GM12892 (cell line): ENCODE data around the gene PDIA5.

Experiments
- DNase-seq: peaks from one replicate; pipeline ENCODE4 v3.0.0; 2011; ENCODE audit not compliant: insufficient read length
- FAIRE-seq: peaks from 2 replicates; lab custom pipeline; 2011; peaks lifted over from hg19 to GRCh38; lab: Jason Lieb, UNC
- POLR2A ChIP-seq: IDR thresholded peaks from 2 replicates; pipeline ENCODE4 v1.6.1; 2011; ENCODE audit warnings: low read depth, low read length, control low read depth
- POLR2AphosphoS5 ChIP-seq: IDR thresholded peaks from 2 replicates; pipeline ENCODE4 v1.6.1; 2011; ENCODE audit warnings: low read depth, low read length, control low read depth
- TAF1 ChIP-seq: IDR thresholded peaks from 2 replicates; pipeline ENCODE4 v1.6.1; 2011; ENCODE audit warnings: low read depth, mild to moderate bottlenecking, control low read depth, low read length, borderline replicate concordance

Gene PDIA5

GRCh38 chr3:123046262-123047061 lies 20.4 kb upstream of the PDIA5 start:
- FAIRE-seq (no peak), DNase-seq (no peak)
- no peak for TF ChIP-seq TAF1
- TF ChIP-seq POLR2A: no peak

- no peak for TF ChIP-seq POLR2A
- no peak for TF ChIP-seq POLR2AphosphoS5
- DNase-seq (no peak), FAIRE-seq (no peak)
Observed at GRCh38 chr3:123047062-123047319, 19.8 kb upstream of the PDIA5 start.

GRCh38 chr3:123048480-123049237 lies 18.2 kb upstream of the PDIA5 start:
- FAIRE-seq: no peak

GRCh38 chr3:123050666-123051065 lies 16.2 kb upstream of the PDIA5 start:
- FAIRE-seq: no peak
- no peak for DNase-seq
- TF ChIP-seq TAF1 (no peak), POLR2A (no peak), POLR2AphosphoS5 (no peak)

More at GRCh38 chr3:123048480-123049237, 18.2 kb upstream of the PDIA5 start:
- no peak for DNase-seq
- no peak for TF ChIP-seq TAF1
- TF ChIP-seq POLR2A: no peak
- TF ChIP-seq POLR2AphosphoS5: no peak

- FAIRE-seq (no peak), DNase-seq (no peak)
- no peak for TF ChIP-seq POLR2AphosphoS5
- no peak for TF ChIP-seq POLR2A
- TF ChIP-seq TAF1: no peak
Observed at GRCh38 chr3:123053107-123053506, 13.7 kb upstream of the PDIA5 start.

- no peak for FAIRE-seq
Observed at GRCh38 chr3:123054109-123054778, 12.6 kb upstream of the PDIA5 start.

GRCh38 chr3:123054931-123055330 lies 11.9 kb upstream of the PDIA5 start:
- FAIRE-seq: no peak

More at GRCh38 chr3:123054109-123054778, 12.6 kb upstream of the PDIA5 start:
- no peak for TF ChIP-seq TAF1
- no peak for TF ChIP-seq POLR2AphosphoS5
- TF ChIP-seq POLR2A: no peak
- DNase-seq: no peak

GRCh38 chr3:123055352-123055751 lies 11.5 kb upstream of the PDIA5 start:
- TF ChIP-seq POLR2AphosphoS5 (no peak), TAF1 (no peak), POLR2A (no peak)
- FAIRE-seq (no peak), DNase-seq (no peak)

More at GRCh38 chr3:123054931-123055330, 11.9 kb upstream of the PDIA5 start:
- TF ChIP-seq POLR2A: no peak
- no peak for TF ChIP-seq POLR2AphosphoS5
- TF ChIP-seq TAF1: no peak
- no peak for DNase-seq

GRCh38 chr3:123058505-123058904 lies 8.3 kb upstream of the PDIA5 start:
- no peak for FAIRE-seq
- no peak for DNase-seq
- TF ChIP-seq POLR2AphosphoS5 (no peak), TAF1 (no peak), POLR2A (no peak)

- no peak for TF ChIP-seq POLR2A
- no peak for TF ChIP-seq TAF1
- TF ChIP-seq POLR2AphosphoS5: no peak
- DNase-seq (no peak), FAIRE-seq (no peak)
Observed at GRCh38 chr3:123060054-123060453, 6.8 kb upstream of the PDIA5 start.

- TF ChIP-seq POLR2A (no peak), POLR2AphosphoS5 (no peak), TAF1 (no peak)
- FAIRE-seq: no peak
- DNase-seq: no peak
Observed at GRCh38 chr3:123061856-123062255, 5.0 kb upstream of the PDIA5 start.
